HG02870 (cell line): ENCODE measurements around the gene BRWD1.

Source experiments
- ATAC-seq: cut with Tn5 transposase; IDR thresholded peaks from one replicate; pipeline ENCODE4 v1.9.1; 2021; ENCODE audit warnings: mild to moderate bottlenecking, moderate library complexity; ENCODE audit not compliant: unreplicated experiment

BRWD1 gene

GRCh38 chr21:39313571-39314142 lies at the start of gene BRWD1:
Gene BRWD1 (minus strand): TSS chr21:39313632. CDS start chr21:39313491, 141 bp downstream.
- peak; percentile 39 for ATAC-seq

GRCh38 chr21:39362733-39363132 lies 49.3 kb upstream of the BRWD1 start:
- ATAC-seq: no peak

GRCh38 chr21:39359382-39359781 lies 46.0 kb upstream of the BRWD1 start:
- ATAC-seq: no peak

- ATAC-seq: no peak
Observed at GRCh38 chr21:39353295-39353694, 39.9 kb upstream of the BRWD1 start.

GRCh38 chr21:39350094-39351005 lies 36.9 kb upstream of the BRWD1 start:
- no peak for ATAC-seq

GRCh38 chr21:39349211-39350093 lies 36.0 kb upstream of the BRWD1 start:
- peak; percentile 83 for ATAC-seq

- peak; percentile 47 for ATAC-seq
Observed at GRCh38 chr21:39348355-39349210, 35.2 kb upstream of the BRWD1 start, which contains the start of gene HMGN1. Gene HMGN1 (minus strand): TSS chr21:39349088. CDS start chr21:39348917, 171 bp downstream.

- no peak for ATAC-seq
Observed at GRCh38 chr21:39348040-39348354, 34.6 kb upstream of the BRWD1 start.

GRCh38 chr21:39347537-39347936 lies 34.1 kb upstream of the BRWD1 start:
- no peak for ATAC-seq

GRCh38 chr21:39346671-39347331 lies 33.4 kb upstream of the BRWD1 start:
- ATAC-seq: no peak

- no peak for ATAC-seq
Observed at GRCh38 chr21:39346206-39346605, 32.8 kb upstream of the BRWD1 start.

GRCh38 chr21:39345440-39345839 lies 32.0 kb upstream of the BRWD1 start:
- no peak for ATAC-seq

- ATAC-seq: no peak
Observed at GRCh38 chr21:39344848-39345247, 31.4 kb upstream of the BRWD1 start.

- no peak for ATAC-seq
Observed at GRCh38 chr21:39341249-39341923, 28.0 kb upstream of the BRWD1 start.

- ATAC-seq: no peak
Observed at GRCh38 chr21:39340687-39341086, 27.3 kb upstream of the BRWD1 start.

- no peak for ATAC-seq
Observed at GRCh38 chr21:39339231-39339630, 25.8 kb upstream of the BRWD1 start.

GRCh38 chr21:39336457-39337008 lies 23.1 kb upstream of the BRWD1 start:
- no peak for ATAC-seq

- no peak for ATAC-seq
Observed at GRCh38 chr21:39334611-39335010, 21.2 kb upstream of the BRWD1 start.

- no peak for ATAC-seq
Observed at GRCh38 chr21:39332175-39332574, 18.7 kb upstream of the BRWD1 start.
